ENCODE results near the gene YKT6. TPM values are rescaled to one million over a fixed set of nuclear protein-coding genes. Genes with fewer than 3 reads are reported as not detected.

The YKT6 gene
- polyA plus RNA-seq, 1 donor (not counting 4 experiments of a cell fraction or from before 2014, with no cell fraction given), result 148 TPM

GRCh38 chr7:44210107-44210506, 9.3 kb downstream of the YKT6 start:
- Histone ChIP-seq H3K4me1 (ENCODE audit: control insufficient read depth, extremely low read depth, insufficient read depth, low read length) (no peaks in the 10 kb centered on the region), H3K27me3 (ENCODE audit: control insufficient read depth, extremely low read depth, insufficient read depth, low read length) (no peaks in the 10 kb centered on the region), H3K27ac (ENCODE audit: control insufficient read depth, insufficient read depth, low read length) (no peak overlapping the region), H4K20me1 (ENCODE audit: control insufficient read depth, extremely low read depth, insufficient read depth, low read length) (peaks cover 2% of the 10 kb centered on the region), H3K36me3 (ENCODE audit: control insufficient read depth in 2 of 2, extremely low read depth in 1 of 2, insufficient read depth in 2 of 2, low read length in 2 of 2) (peaks cover 35 to 61% of the 10 kb centered on the region in 2 experiments), H3K4me2 (ENCODE audit: control insufficient read depth, extremely low read depth, insufficient read depth, low read depth, low read length) (no peak overlapping the region), H3K79me2 (ENCODE audit: control insufficient read depth, insufficient read depth, low read length) (peaks cover 8% of the 10 kb centered on the region), H2AFZ (ENCODE audit: control insufficient read depth, low read length) (no peak overlapping the region), H3K9me1 (ENCODE audit: control insufficient read depth, extremely low read depth, insufficient read depth, low read length) (no peaks in the 10 kb centered on the region), H3K9me3 (ENCODE audit: control insufficient read depth, low read depth, low read length) (no peaks in the 10 kb centered on the region), H3K4me3 (ENCODE audit: control insufficient read depth in 2 of 3, extremely low read depth in 1 of 3, insufficient read depth in 2 of 3, low read depth in 1 of 3, low read length in 3 of 3) (no peak overlapping the region), H3K9ac (ENCODE audit: control insufficient read depth, extremely low read depth, insufficient read depth, low read length) (no peak overlapping the region)
- no peak for TF ChIP-seq EZH2 (IDR thresholded peaks at IDR 0.05; ENCODE audit: low read length)
- no peak for TF ChIP-seq CTCF (optimal IDR thresholded peaks at IDR 0.05 in 1 of 3, IDR thresholded peaks at IDR 0.05 in 1 of 3, conservative IDR thresholded peaks at IDR 0.05 in 1 of 3; ENCODE audit: extremely low read depth in 1 of 3, insufficient read depth in 2 of 3, low read length in 3 of 3)
- FAIRE-seq, result no peak
- no peak for DNase-seq (ENCODE audit: low read depth, low spot score)
- dilution Hi-C loops (cut with MboI; ENCODE audit: extremely low pct_ligation_motif_present, low sequenced_read_pairs), result no loop called here

DNA sequence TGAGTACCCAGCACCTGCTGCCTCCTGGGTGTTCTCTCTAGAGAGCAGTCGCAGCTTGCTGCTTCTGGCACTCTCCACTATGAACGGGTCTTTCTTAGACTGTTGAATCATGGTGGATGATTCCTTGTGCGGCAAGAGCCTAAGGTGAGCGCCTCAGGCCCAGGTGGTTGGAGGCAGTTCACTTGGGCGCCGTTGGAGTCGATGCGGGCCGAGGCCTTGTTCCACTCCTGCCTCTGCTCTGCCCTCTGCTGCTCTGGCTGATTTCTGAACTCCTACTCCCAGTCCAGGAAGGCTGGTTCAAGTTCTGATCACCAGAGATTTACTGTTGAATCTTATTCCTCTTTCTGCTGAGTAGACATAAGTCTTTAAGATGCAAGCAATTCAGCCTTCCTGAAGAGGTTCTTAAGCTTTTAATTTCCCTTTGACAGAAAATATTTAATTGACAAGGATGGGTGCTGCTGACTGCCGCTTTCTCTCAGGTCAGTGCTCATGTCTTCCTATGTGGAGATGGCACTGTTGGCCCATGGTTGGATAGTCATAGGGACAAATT, 10.4 kb downstream of the YKT6 start:
- Histone ChIP-seq H3K36me3 (ENCODE audit: control insufficient read depth in 2 of 2, extremely low read depth in 1 of 2, insufficient read depth in 2 of 2, low read length in 2 of 2) (peaks cover 35 to 51% of the 10 kb centered on the region in 2 experiments), H3K9ac (ENCODE audit: control insufficient read depth, extremely low read depth, insufficient read depth, low read length) (no peak overlapping the region), H2AFZ (ENCODE audit: control insufficient read depth, low read length) (no peak overlapping the region), H3K9me1 (ENCODE audit: control insufficient read depth, extremely low read depth, insufficient read depth, low read length) (no peaks in the 10 kb centered on the region), H3K79me2 (ENCODE audit: control insufficient read depth, insufficient read depth, low read length) (peaks cover 2% of the 10 kb centered on the region), H3K4me2 (ENCODE audit: control insufficient read depth, extremely low read depth, insufficient read depth, low read depth, low read length) (no peak overlapping the region), H3K27ac (ENCODE audit: control insufficient read depth, insufficient read depth, low read length) (no peak overlapping the region), H3K4me3 (ENCODE audit: control insufficient read depth in 2 of 3, extremely low read depth in 1 of 3, insufficient read depth in 2 of 3, low read depth in 1 of 3, low read length in 3 of 3) (no peak overlapping the region), H3K9me3 (ENCODE audit: control insufficient read depth, low read depth, low read length) (no peaks in the 10 kb centered on the region), H3K4me1 (ENCODE audit: control insufficient read depth, extremely low read depth, insufficient read depth, low read length) (no peaks in the 10 kb centered on the region), H4K20me1 (ENCODE audit: control insufficient read depth, extremely low read depth, insufficient read depth, low read length) (peaks cover 2% of the 10 kb centered on the region), H3K27me3 (ENCODE audit: control insufficient read depth, extremely low read depth, insufficient read depth, low read length) (no peaks in the 10 kb centered on the region)
- no peak for DNase-seq (ENCODE audit: low read depth, low spot score)
- dilution Hi-C loops (cut with MboI; ENCODE audit: extremely low pct_ligation_motif_present, low sequenced_read_pairs), result no loop called here
- TF ChIP-seq CTCF (optimal IDR thresholded peaks at IDR 0.05 in 1 of 3, IDR thresholded peaks at IDR 0.05 in 1 of 3, conservative IDR thresholded peaks at IDR 0.05 in 1 of 3; ENCODE audit: extremely low read depth in 1 of 3, insufficient read depth in 2 of 3, low read length in 3 of 3) (no peak), EZH2 (IDR thresholded peaks at IDR 0.05; ENCODE audit: low read length) (no peak)
- FAIRE-seq, result no peak

Data from keratinocyte (primary cell).